HPDE6-E6E7 (cell line): ENCODE data around the gene CARS1.

Experiments
- DNase-seq: peaks from one replicate; pipeline ENCODE4 v3.0.0; 2011; ENCODE audit warnings: missing footprints; ENCODE audit errors: extremely low spot score

CARS1 gene

GRCh38 chr11:2955906-2956476 is 101.2 kb downstream of the CARS1 start:
- DNase-seq = no peak

- no peak for DNase-seq
These were observed 103.0 kb downstream of the CARS1 start for GRCh38 chr11:2954263-2954662.

- no peak for DNase-seq
These were observed 104.9 kb downstream of the CARS1 start for GRCh38 chr11:2952290-2952689.

GRCh38 chr11:2951231-2952110 is 105.8 kb downstream of the CARS1 start:
- DNase-seq = no peak
